ENCODE data around the gene RAD51B.
"Not testable (repeated sequence)": the region's sequence is repeated elsewhere in the genome, so short reads cannot be mapped to it uniquely, and the experiment has no call there.

RAD51B gene

GRCh38 chr14:68300608-68301007 is 481.0 kb downstream of the RAD51B start:
- no peak for DNase-seq (ENCODE audit: low read depth)
- no peak for TF ChIP-seq CTCF (conservative IDR thresholded peaks at IDR 0.05; ENCODE audit: control insufficient read depth, insufficient read depth, low read depth, low read length)
- no peak overlapping the region for H3K4me3 ChIP-seq (ENCODE audit: control insufficient read depth, low read depth, low read length)

- no peak overlapping the region for H3K4me3 ChIP-seq (ENCODE audit: control insufficient read depth, low read depth, low read length)
- TF ChIP-seq CTCF (conservative IDR thresholded peaks at IDR 0.05; ENCODE audit: control insufficient read depth, insufficient read depth, low read depth, low read length), result no peak
- DNase-seq (ENCODE audit: low read depth), result no peak
Measured at GRCh38 chr14:68301219-68301618, 481.6 kb downstream of the RAD51B start.

GRCh38 chr14:68302938-68303337 is 483.4 kb downstream of the RAD51B start:
- DNase-seq (ENCODE audit: low read depth), result not testable (repeated sequence)

GRCh38 chr14:68305738-68306137 is 486.2 kb downstream of the RAD51B start:
- no peak for TF ChIP-seq CTCF (conservative IDR thresholded peaks at IDR 0.05; ENCODE audit: control insufficient read depth, insufficient read depth, low read depth, low read length)
- DNase-seq (ENCODE audit: low read depth), result no peak
- H3K4me3 ChIP-seq (ENCODE audit: control insufficient read depth, low read depth, low read length), result no peak overlapping the region

More at GRCh38 chr14:68302938-68303337, 483.4 kb downstream of the RAD51B start:
- not testable (repeated sequence) for H3K4me3 ChIP-seq (ENCODE audit: control insufficient read depth, low read depth, low read length)

- no peak for TF ChIP-seq CTCF (conservative IDR thresholded peaks at IDR 0.05; ENCODE audit: control insufficient read depth, insufficient read depth, low read depth, low read length)
- no peak overlapping the region for H3K4me3 ChIP-seq (ENCODE audit: control insufficient read depth, low read depth, low read length)
- DNase-seq (ENCODE audit: low read depth), result no peak
Measured at GRCh38 chr14:68306265-68306933, 486.8 kb downstream of the RAD51B start.

- no peak for TF ChIP-seq CTCF (conservative IDR thresholded peaks at IDR 0.05; ENCODE audit: control insufficient read depth, insufficient read depth, low read depth, low read length)
- H3K4me3 ChIP-seq (ENCODE audit: control insufficient read depth, low read depth, low read length), result no peak overlapping the region
- DNase-seq (ENCODE audit: low read depth), result peak; percentile 39
Measured at GRCh38 chr14:68306934-68307789, 487.6 kb downstream of the RAD51B start.

GRCh38 chr14:68307790-68308168 is 488.2 kb downstream of the RAD51B start:
- H3K4me3 ChIP-seq (ENCODE audit: control insufficient read depth, low read depth, low read length), result no peak overlapping the region
- no peak for TF ChIP-seq CTCF (conservative IDR thresholded peaks at IDR 0.05; ENCODE audit: control insufficient read depth, insufficient read depth, low read depth, low read length)
- DNase-seq (ENCODE audit: low read depth), result peak; percentile 62

Data from fibroblast of mammary gland (primary cell).